OCI-LY7 (cell line): ENCODE results near the gene ACOX1.

Experiments used
- CTCF ChIP-seq: fragments of 200-600 bp; sonication (generic); conservative IDR thresholded peaks from 2 replicates; pipeline ENCODE4 v1.5.1; 2014; ENCODE audit warnings: mild to moderate bottlenecking, antibody characterized with exemption, low read length, moderate library complexity, mixed read lengths
- EZH2phosphoT487 ChIP-seq: fragments of 200-600 bp; sonication (generic); IDR thresholded peaks from 2 replicates; pipeline ENCODE4 v1.6.1; 2018; ENCODE audit warnings: low read depth, borderline replicate concordance, mild to moderate bottlenecking, mixed run types, antibody characterized with exemption, low read length, moderate library complexity, mixed read lengths

GRCh38 chr17:75913537-75914210, 65.3 kb downstream of the ACOX1 start:
- TF ChIP-seq EZH2phosphoT487 (no peak), CTCF (no peak)
